HG02840 (cell line): ENCODE measurements around the gene TSPAN17.

Experiments
- ATAC-seq: cut with Tn5 transposase; IDR thresholded peaks from one replicate; pipeline ENCODE4 v1.9.1; 2021; ENCODE audit warnings: mild to moderate bottlenecking, moderate library complexity, moderate number of reproducible peaks; ENCODE audit not compliant: unreplicated experiment, low FRiP score

Gene TSPAN17

GRCh38 chr5:176620333-176620981, 26.8 kb upstream of the TSPAN17 start:
- no peak for ATAC-seq

DNA sequence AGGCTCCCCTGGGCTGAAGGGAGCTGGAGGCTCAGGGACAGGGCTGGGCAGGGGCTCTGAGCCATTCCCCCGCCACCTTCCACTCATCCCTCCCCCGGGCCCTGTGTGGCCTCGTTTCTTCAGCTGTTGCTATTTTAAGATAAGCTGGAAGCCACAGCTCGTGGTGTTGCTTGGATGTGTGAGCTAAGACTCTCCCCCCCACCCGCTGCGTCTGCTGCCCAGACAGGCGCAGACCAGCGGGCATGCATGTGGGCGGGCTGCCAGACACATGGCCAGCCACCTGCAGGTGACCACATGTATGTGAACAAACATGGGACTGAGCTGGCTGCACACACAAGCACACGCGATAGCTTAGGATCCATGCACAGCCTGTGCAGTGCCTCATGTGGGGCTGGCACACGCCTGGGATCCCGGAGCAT, 25.6 kb upstream of the TSPAN17 start:
- no peak for ATAC-seq

DNA sequence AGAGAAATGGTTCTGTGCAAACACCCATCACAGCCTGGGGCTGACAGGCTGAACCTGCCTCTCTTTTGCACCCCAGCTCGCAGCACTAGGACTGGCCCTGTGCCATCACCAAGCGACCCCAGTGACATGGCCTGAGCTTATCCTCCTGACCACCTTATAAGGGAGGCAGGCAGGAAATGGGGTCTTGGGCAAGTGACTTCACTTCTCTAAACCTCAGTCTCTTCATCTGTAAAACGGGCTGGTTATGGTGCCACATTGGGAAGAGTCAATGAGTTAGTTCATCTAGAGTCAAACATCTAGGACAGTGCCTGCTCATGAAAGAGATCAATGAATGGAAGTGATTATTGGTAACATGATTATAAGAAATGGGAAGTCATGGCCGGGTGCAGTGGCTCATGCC, 23.1 kb upstream of the TSPAN17 start:
- ATAC-seq, result no peak

- no peak for ATAC-seq
These were observed 22.3 kb upstream of the TSPAN17 start for GRCh38 chr5:176624938-176625337.

- ATAC-seq, result no peak
These were observed 21.8 kb upstream of the TSPAN17 start for GRCh38 chr5:176625512-176625911.

GRCh38 chr5:176625966-176626875, 21.1 kb upstream of the TSPAN17 start:
- ATAC-seq, result no peak

GRCh38 chr5:176626876-176627236, 20.4 kb upstream of the TSPAN17 start:
- ATAC-seq, result no peak

DNA sequence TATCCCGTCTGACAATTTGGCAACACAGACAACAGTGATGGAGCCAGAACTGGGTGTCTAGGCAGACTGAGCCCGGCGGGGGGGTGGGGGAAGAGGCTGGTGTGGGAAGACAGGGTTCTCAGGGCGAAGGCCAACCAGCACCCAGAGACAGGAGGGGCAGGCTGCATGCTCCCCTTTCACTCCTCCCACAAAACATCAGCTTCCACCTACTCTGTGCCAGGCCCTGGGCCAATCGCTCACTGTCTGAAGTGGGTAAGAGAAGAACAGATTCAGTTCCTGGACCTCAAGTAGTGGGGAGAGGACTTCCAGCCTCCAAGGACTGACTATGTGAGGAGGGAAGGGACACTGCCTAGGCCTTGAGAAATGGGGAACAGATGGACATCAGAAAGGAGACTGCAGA, 19.7 kb upstream of the TSPAN17 start:
- no peak for ATAC-seq

DNA sequence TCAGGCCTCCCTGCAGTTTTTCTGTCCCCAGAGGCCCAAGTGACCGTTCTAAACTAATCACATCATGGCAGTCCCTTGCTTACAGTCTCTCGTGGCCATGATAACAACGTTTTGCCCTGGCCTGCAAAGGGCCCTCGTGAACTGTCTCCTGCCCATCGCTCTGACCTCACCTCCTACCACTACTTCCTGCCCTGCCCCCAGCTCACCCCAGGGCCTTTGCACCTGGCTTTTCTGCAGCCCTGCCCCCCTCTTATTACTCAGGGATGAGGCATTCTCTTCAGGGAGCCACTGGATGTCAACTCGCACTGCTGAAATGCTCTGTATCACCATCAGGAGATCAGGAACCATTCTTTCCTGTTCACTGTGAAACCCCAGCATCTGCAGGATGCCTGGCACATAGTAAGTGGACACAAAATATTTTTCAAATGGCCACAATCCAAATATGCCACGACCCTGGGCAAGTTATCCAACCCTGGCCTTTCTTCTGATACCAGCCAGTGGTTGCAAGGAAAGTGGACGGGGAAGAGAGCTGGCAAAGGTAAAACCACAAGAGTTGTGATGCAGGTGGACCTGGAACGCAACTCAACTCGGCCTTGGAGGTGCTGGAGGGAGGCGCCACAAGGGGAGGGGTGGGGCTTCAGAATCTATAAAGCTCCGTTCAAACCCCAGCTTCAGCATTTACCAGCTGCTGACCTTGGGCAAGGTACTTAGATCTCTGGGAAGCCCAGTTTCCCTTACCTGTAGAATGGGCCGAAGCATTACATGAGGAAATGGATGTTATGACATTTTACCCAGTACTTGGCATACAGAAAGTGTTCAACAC, 18.7 kb upstream of the TSPAN17 start:
- no peak for ATAC-seq

GRCh38 chr5:176629317-176629852, 17.9 kb upstream of the TSPAN17 start:
- no peak for ATAC-seq

DNA sequence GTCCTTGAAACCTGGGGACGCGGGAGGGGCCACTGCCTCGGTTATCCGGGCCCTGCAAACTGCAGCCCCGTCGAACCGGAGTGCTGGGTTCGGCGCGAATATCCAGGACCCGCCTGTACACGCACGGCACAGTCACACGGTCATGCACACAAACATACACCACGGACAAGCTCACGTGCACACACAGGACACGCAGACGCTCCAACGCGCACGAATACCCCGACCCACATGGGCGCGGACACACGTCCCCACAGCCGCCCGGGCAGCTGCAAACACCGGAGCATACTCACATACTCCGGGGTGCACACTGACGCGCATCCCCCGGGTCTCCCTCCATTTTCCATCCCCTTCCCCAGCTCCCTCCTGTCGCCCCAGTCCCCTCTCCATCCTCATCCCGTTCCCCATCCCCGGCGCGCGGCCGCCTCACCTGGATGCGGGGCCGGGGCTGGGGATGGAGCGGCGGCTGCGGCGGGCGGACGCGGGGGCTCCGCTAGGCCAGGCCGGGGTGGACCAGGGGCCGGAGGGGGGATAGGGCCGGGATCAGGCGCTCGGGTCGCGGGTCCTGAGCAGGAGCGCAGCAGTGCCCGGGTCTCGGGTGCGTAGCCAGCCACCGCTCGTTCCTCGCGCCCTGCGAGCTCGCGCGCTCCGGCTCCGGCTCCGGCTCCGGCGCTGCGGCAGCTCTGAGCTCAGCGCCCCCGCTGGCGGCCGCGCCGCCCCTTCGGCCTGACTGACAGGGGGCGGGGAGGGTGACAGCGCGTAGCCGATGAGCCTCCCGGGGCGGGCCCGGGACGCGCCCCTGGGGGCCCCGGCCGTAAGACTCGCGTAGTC, 17.2 kb upstream of the TSPAN17 start, which contains the start of the genes EIF4E1B and SNCB:
EIF4E1B (plus strand) TSS at position 823 of the 828 bp plus-strand sequence. CDS start 12,113 bp downstream, outside the sequence.
SNCB (minus strand) TSS at position 682 of the 828 bp plus-strand sequence. CDS start 880 bp downstream, outside the sequence.
- no peak for ATAC-seq

GRCh38 chr5:176630681-176631222, 16.5 kb upstream of the TSPAN17 start:
- ATAC-seq, result no peak

DNA sequence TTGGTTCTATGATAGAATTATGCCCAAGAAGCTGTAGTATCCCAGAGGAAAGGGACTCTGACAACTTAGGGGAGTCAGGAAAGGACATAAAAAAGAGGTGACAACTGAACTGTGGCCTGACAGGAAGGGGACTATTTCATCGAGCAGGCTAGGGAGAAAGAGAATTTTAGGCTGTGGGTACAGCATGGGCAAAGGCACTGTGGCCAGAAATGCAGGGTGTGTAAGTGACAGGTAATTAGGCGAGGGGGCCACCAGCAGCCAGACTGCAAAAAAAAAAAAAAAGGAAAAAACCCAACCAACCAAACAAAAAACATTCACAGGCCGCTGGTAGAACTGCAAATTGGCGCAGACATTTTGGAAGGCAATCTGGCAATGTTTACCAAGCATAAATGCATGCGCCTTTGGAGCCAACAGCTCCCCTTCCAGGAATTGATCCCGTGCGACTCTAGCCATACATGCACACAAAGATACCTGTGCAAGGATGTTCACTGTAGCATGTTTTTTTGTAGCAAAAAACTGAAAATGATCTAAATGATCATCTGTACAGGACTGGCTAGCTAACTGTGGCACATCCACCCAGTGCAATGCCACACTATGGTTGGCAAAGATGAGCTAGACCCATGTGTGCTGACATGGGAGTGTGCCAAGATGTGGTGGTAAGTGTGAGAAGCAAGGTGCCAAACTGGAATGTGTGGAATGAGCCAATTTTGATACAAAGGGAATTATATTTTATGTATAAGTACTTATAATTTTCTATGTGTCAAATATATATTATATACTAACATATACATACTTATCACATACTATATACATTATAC, 15.7 kb upstream of the TSPAN17 start:
- ATAC-seq, result no peak

- ATAC-seq, result no peak
These were observed 14.5 kb upstream of the TSPAN17 start for GRCh38 chr5:176632745-176633144.

DNA sequence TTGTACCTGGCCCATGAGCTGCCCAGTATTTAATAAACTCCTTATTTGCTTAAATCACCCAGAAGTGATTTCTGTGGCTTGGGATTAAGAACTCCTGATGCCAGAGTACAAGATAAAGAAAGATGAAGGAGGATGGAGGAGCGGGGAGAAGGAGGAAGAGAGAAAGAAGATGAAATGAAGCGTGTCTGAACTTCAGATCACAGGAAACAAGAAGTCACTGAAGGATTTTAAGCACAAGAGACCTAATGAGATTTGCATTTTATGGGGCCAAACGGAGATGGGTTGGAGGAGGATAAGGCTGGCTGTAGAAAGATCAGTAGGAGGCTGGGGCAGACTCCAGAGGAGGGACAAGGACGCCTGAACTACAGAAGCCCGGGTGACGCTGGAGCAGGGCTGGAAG, 13.7 kb upstream of the TSPAN17 start:
- ATAC-seq, result no peak

- no peak for ATAC-seq
These were observed 10.9 kb upstream of the TSPAN17 start for GRCh38 chr5:176636426-176636825.

DNA sequence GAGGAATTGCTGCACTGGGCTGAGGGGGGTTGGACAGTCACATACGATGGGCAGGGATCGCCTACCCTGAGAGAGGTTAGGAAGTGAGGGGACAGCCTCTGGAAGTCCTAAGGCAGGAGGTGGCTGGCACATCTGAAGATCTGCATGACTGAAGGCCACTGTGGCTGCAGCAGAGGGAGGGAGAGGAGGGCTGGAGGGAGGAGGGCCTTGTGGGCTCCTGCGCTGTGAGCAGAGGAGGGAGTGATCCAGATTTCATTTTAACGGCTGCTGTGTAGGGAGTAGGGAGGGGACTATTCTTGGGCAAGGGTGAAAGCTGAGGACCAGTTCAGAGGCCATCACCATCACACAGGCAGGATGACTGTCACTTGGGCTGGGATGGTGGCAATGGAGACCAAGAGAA, 9.7 kb upstream of the TSPAN17 start:
- ATAC-seq, result no peak

DNA sequence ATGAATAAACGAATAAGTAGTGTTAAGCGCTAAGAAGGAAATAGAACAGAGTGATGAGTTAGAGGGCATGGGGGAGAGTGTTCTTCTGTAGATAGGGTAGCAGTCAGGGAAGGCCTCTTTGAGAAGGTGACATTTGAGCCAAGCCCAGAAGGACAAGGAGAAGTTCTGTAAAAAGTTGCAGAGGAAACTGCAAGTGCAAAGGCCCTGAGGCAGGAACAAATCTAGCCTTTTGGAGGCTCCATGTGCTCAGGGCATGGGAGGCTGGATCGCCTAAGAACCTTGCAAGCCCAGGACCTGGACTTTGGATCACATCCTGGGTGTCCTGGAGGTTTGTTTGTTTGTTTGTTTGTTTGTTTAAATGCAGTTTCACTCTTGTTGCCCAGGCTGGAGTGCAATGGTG, 8.8 kb upstream of the TSPAN17 start:
- no peak for ATAC-seq

DNA sequence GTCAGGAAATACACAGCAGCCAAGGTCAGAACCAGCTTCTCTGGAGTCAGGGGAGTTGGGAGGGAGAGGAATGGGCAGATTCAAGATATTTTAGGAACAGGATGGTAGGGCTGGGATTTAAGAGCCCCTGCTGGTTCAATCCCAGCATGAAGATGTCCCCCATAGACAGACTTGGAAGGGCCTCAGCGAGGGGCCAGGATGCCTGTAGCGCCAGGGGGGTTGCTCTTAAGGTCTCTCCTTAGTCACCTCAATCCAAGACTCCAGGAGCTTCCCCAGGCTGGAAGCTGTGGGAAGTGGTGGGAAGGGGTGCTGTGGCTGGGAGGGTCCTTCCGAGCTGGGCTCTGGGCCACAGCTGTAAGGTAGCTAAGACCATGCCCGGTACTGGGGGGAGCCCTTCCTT, 8.1 kb upstream of the TSPAN17 start:
- ATAC-seq, result no peak
